ENCODE data around the gene KCNQ1.

The KCNQ1 gene

DNA sequence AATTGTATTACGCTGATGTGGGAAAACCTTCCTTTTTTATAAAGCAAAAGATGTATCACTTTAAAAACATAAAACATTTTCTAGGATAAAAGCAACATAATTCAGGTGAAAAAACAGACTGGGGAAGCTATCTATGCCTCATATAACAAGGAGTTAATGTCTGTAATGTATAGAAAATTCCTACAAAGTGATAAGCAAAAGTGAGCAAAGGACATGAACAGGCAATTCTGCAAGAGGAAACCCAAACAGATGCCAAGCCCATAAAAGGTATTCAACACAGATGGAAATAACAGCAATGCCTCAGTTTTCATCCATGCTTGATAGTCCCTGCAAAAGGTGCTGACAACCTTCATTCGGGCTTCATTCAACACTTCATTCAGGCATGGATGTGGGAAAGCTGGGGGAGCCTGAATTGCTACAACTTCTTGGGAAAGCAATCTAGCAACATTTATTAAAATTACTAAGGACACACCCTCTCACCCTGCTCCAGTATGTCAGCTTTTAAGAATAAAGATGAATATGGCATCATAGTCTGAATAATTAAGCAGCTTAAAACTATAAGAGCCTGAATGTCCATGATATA, 215.6 kb downstream of the KCNQ1 start:
- DNase-seq: no peak

DNA sequence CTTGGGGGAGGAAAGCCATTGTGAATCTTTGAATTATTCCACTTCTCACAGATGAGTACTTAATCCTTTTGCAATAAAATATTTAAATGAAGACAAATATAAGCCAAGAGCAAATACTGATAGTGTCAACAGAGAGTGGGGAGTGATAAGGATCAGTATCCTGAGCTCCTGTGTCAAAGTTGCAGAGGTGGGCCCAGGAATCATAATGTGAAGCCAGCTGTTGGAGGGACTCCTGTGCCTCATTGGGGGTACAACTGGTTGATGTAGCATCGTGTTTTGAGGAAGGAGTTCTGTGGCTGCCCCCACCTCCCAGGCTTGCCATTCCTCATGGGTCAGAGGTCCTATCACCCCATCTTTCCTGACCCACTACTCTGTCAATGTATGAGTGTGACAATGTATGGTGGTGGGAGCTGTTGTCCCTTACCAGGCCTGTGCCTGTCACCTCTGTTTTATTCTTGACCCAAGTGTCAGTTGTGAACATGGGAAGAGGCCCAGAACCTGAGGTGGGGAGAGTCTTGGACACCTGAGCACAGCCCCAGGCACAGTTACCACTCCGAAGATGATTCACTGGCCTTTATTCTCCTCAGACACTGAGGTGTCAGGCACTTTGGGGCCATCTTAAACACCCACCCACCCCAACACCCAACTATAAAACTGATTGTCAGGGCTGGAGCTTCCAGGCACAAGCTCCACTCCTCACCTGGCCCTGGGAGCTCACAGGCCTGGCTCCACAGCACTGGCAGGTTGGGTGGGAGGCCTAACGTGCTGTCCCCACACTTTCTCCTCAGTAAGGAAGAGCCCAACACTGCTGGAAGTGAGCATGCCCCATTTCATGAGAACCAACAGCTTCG, 216.6 kb downstream of the KCNQ1 start:
- DNase-seq: no peak

DNA sequence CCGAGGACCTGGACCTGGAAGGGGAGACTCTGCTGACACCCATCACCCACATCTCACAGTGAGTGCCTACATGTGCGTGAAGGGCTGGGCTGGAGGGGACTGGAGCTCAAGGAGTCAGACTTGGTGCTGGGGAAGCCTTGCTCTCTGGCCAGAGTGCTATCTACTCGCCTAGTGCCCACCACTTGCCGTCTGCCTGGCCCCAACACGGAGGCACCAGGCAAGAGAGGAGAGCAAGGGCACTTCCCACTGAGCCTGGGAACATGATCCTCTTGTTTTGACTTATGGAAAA, 217.2 kb downstream of the KCNQ1 start:
- no peak for DNase-seq

DNA sequence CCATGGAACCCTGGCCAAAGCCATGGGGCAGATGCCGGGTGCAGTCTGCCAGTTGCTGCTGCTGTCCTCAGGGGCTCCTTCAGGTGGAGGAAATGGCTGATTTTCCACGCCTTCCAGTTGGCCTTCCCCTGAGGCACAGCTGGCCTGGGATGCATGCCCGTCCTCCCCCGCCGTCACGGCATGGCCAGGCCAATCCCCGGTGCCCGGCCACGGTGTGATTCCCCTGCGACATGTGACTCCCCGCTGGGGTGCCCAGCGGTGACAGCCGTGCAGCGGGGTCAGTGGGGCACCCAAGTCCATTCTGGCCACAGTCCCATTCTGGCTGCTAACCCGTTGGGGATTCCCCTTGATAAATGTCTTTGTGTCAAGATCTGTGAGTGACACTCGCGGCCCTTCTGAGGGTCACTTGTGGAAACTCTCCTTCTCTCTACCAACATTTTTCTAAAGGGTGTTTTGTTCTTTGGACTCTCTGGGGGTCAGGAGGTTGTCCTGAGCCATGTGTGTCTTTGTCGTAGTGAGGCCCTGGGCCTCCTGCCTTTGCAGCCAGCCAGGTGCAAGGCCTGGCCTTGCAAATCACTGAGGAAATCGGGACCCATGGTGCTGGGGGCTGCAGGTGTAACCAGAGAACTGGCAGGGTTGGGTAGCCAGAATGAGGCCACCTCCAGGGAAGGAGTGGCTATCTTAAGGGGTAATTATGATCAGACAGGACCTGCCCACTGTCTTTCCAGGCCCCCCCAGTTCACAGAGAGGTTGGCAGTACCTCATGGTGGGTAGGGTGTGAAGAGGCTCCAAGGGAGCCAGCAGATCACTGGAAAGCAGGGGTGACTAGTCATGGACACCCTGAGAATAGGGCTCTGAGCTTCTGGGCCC, 217.9 kb downstream of the KCNQ1 start:
- no peak for DNase-seq

DNA sequence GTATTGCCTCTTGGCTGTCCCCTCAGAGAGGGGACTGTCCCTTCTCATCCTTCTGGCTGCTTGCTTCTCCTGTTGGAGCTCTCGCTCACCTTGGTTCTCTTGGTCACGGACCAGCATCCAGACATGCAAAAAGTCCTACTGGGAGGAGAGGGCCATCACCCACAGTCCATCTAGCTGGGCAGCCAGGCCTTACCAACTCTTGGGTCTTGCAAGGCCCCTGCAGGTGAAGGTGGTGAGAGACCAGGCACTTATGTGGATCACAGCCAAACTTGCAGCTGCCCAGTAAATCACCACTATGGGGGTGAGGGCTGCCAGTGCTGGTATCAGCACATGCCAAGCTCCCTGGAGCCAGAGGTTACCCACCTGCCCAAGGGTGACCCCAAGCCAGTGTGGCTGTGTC, 218.7 kb downstream of the KCNQ1 start:
- no peak for DNase-seq

DNA sequence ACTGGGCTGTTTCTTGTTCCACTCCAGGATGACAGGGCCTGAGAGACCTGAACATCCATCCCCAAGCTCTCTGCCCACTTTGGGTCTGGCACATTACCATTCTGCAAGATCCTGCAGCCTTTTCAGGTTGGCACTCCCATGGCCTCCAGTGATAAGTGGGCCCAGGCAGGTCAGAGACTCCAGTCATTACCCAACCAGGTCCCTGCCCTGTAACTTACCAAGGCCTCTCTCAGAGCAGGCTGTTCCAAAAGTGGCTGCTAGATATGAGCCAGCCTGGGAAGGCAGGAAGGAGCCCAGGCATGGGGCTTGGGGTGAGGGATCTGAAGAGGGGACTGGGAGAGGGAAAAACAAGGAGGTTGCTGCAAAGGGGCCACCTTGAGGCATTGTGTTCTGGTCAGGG, 219.1 kb downstream of the KCNQ1 start:
- no peak for DNase-seq

DNA sequence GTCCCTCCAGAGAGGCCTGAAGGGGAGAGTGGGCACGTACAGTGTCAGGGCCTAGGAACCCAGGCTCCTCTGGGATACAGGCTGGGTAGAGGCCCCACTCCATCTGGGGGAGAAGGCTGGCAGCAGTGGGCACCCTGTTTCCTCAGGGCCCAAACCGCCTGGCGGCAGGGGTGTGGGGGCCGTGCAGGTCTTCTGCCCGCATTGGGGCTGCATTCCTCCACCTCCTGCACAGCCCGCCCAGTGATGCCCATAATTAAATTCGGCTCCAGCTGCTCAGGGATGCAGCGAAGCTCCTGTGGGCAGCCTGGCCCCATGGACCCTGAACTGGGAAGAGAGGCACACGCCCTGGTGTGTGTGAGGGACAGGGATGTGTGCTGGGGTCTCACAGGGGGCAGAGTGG, 219.6 kb downstream of the KCNQ1 start:
- DNase-seq: no peak

DNA sequence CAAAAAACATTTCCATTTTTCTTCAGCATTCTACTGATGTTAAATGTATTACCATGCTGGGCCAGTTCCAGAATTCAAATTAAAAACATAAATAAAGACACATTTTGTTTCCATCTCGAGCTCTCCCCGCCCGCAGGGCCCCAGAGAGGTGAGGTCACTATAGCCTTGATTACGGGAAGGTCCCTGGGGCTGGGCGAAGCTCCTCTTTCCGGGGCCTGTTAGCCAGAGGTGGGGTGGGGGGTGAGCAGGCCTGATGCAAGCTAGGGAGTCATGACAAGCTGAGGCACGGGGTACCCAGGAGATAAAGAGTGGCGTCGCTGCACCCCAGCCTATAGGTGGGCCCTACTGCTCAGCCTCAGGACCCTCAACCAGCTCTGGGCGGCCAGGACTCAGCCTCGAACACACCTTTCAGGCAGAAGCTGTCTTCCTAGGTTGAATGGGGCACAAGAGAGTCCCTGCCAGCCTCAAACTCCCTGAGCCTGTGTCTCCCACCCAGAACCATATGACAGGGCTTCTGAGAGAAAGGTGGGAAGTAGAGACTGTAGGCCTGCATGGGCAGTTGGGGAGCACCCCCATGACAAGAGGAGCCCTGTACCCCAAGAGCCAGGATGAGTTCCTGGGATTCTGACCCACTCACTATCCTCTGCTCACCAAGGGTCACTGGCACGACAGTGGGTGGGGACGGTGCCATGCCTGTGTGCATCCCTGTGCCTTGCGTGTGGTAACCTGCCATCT, 220.2 kb downstream of the KCNQ1 start:
- no peak for DNase-seq

DNA sequence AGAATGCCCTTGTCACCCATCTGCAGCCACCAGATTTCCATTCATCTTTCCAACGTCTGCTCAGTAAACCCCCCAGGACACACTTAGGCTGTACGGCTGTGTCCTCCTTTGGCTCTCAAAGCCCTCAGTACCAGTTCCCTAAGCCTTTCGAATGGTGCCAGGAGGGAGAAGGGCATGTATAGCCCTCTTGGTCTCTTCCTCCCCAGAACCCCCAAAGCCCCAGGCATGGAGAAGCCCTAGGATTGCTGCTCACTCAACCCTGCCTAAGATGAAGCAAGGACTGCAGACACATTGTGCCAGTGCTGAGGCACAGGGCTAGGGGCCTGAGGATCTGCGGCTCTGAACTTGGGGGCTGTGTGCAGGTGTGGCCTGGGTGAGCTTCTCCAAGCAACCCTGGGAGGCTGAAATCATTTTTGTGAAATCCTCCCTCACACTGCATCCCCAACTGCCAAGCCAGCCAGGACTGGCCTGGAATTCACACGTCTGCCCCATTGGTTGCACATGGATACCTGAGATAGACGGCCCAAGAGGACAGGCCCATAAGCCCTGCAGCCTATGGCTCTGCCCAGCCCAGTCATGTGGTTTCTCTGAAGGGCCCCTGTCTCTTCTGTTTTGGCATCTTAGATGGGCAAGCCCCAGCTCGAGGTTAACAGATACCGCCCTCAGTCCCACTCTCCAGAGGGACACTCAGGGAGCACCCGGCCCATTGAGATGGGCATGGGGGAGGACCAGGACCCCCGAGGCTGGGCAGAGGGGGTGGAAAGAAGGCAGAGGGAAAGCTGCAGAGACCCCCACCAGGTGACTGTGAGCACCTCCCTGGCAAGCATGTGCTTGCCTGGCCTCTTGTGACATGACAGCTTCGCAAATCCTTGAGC, 221.0 kb downstream of the KCNQ1 start:
- no peak for DNase-seq

DNA sequence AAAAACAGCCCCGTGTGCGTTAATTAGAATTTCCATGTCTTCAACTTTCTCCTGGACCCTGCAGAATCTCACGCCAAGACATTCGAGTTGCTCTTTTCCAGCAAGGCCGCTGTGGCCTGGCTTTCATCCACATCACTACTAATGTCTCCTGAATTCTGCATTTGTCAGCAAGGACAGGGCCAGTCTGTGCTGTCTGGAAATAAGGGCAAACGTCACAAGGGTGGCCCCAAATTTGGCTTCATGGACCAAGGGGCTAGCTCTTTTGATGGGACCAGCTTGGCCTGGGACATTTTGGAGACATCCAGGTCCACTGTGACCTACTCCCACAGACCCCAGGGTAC, 221.6 kb downstream of the KCNQ1 start:
- no peak for DNase-seq

DNA sequence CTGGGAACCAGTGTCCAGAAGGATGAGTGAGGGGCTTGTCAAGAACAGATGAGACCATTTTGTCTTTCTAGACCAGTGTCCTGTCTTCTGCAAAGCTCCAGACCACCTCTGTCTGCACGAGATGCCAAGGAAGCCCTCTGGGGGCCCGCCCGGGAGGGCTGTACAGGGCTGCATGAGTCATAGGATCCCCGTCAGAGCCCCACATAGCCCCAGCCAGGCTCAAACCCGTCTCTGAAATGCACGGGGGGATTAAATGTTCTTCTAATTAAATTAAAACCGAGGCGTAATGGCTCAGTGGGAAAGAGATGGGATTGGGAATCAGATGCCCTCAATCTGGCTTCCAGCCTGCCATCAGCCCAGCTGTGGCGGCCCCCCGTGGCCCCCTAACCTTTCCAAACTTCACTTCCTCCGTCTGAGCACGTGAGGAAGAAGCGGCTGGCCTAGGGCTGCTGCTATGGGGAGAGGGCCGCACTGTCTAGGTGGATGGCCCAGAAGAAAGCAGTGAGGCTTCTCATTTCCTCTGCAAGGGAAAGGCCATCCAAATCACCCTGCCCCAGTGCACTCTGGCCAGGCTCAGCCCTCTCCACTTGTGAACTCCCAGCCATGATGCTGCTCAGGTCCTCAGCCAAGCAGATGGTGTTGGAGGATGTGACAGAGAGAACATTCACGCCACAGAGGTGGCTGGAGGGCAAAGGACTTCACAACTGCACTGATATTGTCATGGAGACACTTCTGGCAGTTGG, 222.2 kb downstream of the KCNQ1 start:
- DNase-seq: no peak

DNA sequence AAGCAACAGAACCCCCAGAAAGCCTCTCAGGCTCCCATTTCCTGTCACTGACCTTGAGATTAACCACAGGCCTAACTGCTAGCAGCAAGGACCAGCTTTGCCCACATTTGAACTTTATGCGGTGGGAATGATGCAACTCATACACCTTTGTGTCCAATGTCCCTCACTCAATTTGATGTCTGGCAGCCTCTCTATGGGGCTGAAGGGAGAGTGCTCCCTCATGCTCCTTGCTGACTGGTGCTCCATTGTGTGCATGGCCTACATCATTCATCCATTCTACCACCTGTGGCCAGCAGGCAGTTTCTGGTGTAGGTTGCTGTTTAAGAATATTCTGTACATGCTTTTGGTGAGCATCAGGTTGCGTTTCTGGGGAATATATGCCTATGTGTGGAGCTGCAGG, 223.1 kb downstream of the KCNQ1 start:
- DNase-seq: no peak

DNA sequence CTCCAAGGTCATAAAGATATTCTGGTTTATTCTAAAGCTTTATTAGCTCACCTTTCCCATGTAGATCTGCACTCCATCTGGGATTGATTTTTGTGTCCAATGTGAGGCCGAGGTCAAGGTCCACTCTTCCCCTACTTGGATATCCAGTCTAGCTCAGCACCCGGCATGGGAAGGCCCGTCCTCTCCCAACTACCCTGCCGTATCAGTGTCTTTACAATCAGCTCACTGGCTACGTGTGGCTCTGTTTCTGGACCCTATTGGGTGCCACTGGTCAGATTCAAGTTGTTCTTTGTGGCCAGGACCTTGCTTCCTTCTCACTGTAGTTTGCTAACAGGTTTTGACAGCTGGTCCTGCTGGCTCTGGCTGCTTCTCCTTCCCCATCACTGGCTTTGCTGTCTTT, 224.1 kb downstream of the KCNQ1 start:
- DNase-seq: no peak

DNA sequence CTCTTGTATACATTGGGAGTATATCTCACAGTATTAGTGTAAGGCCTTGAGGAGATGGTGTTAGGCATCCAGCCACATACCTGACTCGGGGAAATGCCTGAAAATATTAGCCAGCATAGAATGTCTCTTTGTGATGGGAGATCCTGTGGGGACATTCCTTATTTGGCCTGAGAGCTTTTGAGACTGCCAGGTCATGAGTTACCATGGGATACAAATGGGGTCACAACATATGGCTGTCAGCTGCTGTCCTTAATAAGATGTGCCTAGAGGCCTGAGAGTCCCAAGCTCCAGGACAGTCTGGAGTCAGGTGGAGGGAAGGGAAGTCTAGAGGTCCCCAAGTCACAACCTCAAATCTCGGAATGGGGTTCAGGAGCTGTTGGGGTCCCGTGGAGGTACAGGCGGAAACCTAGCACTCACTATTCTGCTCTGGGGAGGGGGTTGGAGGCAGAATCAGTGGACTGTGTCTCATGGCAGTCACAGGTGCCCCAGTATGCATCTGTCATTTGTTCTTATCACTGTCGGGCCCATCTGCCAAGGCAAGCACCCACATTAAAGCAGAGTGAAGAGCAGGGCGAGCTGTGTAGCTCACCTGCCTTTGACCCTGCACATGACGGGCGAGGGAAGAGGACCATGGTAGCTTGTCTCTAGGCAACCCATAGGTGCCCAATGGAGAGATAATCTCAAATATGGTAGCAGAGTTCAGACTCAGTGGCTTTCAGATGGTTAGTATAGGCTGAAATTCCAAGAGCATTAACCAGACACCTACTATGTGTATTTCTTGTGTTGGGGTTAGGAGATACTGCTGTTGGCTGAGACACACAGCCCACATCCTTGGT, 225.0 kb downstream of the KCNQ1 start:
- no peak for DNase-seq

DNA sequence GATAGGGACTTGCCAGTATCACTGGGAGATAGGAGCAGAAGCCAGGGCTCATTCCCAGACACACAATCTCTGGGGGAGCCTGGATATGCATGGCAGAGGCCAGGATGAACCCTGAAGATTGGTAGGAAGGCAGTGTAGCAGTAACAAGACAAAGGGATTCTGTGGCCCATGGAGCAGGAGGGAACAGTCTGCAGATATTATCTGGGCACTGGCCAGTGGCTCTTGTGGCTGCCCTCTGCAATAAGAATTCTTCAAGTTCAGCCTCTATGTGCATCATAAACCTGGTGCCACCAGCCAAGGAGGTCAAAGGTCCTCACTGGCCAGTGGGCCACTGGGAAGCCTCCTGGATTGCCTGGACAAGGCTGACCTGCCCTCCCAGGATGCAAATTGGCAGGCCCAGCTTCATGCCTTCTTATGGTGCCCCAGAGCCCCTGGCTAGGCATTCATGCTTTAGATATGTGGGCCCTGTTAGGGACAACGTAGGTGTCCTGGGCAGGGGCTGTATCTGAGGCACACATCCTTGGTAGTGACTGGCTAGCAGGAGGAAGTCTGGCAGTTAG, 225.8 kb downstream of the KCNQ1 start:
- no peak for DNase-seq

DNA sequence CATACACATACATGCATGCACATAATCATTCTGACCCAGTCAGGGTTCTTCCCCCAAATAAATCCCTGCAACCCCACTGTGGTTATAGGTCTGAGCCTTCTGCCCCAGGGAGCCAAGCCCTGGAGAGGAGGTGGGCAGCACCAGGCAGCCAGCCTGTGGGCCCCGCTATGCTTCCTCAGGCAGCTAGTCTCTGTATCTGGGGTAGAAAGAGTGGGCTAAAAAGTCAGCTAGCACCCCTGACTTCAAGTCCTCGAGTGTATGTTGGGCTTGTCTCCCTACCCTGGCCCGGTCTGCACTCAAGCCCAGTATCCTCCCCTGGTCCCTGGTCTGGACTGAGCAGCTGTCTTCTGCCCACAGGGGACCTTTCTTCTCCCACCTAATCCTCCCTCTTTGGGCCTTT, 226.9 kb downstream of the KCNQ1 start:
- DNase-seq: no peak

DNA sequence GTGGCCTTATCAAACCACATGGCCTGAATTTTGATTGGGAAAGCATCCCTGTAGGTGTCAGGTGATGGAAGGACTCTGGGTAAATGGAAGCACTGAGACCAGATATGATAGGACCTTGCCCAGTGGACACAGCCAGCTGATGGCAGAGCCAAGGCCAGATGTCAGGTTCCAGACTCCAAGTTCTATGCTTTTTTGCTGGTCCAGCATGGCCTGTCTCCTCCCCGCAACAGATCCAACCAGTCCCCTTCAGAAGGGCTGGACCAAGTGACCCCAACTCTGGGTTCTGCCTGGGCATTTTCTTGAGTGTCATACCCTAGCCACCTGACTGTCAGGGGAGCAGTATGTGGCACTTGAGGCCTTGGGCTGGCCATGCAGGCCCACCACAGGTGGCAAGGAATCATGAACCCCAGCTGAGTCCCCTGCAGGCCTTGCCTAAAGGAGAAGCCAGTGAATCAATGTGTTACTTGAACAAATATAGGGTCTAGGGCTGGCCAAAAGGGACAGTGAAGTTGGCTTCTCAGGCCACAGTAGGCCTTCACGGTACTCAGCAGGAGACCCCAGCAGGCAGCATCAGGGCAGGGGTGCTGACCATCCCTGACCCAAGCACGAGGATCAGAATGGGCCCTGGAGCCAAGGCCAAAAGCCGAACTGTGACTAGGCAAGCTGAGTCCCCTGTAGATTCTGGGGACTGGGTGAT, 227.9 kb downstream of the KCNQ1 start:
- no peak for DNase-seq

DNA sequence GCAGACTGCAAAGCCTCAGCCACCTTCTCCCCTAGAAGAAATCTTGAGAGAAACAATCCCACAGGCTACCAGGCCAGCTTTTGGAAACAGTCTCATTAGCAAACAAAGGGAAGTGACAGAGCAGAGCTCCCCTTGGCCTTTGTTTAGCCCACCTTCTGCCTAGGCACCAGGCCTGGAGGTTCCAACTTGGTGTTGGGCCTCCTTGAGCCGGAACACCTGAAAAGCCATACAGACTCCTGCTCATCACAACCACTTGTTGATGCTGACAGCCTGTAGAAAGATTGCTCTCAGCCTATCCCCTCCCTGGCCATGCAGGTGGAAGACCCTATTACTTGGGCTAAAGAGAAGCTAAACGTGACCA, 228.4 kb downstream of the KCNQ1 start:
- DNase-seq: no peak

DNA sequence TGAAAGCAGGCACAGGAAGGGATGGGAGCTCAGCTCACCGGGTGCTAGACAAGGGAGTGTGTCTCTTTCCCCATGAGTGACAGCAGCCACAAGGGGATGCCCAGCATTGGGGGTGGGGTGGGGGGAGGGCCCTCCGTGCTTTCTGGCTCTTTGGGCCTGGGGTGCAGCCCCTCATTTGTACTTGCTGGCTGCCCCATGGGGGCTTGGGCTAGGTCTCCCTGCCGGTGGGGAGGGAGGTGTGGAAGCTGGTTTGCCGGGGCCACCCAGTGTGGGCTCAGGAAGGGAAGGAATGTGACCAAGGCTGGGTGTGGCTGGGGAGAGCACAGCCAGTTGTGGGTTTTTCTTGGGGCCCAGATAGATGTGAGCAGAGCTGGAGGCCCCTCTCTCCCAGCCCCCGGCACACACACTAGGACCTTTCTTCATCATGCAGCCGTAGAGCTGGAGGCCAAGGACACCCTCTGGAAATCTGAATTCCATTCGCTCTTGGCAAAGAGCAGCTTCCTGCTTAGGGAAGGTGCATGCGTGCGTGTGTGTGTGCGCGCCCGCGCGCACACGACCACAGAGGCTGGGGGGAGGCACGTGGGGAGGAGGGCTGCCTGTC, 229.2 kb downstream of the KCNQ1 start:
- DNase-seq: no peak

Measured in stimulated activated CD4-positive, alpha-beta T cell treated with anti-CD3 and anti-CD28 coated beads, Interleukin-4, amount 100 ng/mL, for 24 hours (primary cell).